A549 (cell line): Measurements from ENCODE around the gene CD58.

Experiments used
- RAD21 ChIP-seq, 2 experiments: fragments of >200 bp in 1 of 2; sonication (Bioruptor Twin) in 1 of 2; formaldehyde crosslinking in 1 of 2; IDR thresholded peaks in 1 of 2; conservative IDR thresholded peaks in 1 of 2; 2 replicates in 1 of 2; 3 replicates in 1 of 2; pipeline ENCODE4 v1.6.1; 2012 to 2018; ENCODE audit warnings: inconsistent platforms in 1 of 2
- TF ChIP-seq, protein P1 (sequence below): fragments of >200 bp; sonication (Bioruptor Twin); formaldehyde crosslinking; IDR thresholded peaks from 3 replicates; pipeline ENCODE4 v1.5.1; 2016

DNA sequence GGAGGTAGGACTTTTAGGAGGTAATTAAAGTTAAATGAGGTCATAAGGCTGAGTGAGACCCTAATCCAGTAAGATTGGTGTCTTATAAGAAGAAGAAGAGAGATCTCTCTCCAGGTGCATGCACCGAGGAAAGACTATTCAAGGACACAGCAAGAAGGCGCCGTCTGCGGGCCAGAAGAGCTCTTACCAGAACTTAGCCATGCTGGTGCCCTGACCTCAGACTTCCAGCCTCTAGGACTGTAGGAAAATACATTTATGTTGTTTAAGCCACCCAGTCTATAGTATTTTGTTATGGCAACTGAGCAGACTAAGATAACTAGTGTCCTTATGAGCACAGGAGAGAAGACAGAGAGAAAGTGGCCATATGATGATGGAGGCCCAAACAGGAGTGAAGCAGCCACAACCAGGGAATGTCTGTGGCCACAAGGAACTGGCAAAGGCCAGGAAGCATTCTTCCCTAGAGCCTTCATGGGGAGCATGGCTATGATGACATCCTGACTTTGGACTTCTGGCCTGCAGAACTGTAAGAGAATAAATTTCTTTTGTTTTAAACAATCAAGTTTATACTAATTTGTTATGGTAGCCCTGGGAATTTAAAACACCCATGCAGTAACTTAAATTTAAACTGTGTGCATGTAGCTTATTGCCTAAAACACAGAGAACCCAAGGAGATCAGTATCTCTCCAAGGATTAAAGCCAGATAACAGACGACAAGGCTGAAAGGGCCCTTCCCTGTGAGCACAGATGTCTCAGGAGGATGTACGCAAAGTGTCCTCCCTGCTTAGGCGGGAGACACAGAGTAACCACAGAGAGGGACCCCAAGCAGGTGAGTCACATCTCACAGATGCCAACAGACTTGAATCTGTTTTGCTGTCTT, 9.9 kb upstream of the CD58 start:
- TF ChIP-seq, protein P1, sequence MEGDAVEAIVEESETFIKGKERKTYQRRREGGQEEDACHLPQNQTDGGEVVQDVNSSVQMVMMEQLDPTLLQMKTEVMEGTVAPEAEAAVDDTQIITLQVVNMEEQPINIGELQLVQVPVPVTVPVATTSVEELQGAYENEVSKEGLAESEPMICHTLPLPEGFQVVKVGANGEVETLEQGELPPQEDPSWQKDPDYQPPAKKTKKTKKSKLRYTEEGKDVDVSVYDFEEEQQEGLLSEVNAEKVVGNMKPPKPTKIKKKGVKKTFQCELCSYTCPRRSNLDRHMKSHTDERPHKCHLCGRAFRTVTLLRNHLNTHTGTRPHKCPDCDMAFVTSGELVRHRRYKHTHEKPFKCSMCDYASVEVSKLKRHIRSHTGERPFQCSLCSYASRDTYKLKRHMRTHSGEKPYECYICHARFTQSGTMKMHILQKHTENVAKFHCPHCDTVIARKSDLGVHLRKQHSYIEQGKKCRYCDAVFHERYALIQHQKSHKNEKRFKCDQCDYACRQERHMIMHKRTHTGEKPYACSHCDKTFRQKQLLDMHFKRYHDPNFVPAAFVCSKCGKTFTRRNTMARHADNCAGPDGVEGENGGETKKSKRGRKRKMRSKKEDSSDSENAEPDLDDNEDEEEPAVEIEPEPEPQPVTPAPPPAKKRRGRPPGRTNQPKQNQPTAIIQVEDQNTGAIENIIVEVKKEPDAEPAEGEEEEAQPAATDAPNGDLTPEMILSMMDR, result no peak
- TF ChIP-seq RAD21 (conservative IDR thresholded peaks at IDR 0.05 in 1 of 2, IDR thresholded peaks at IDR 0.05 in 1 of 2), result no peak
